Measurements from ENCODE around the gene ENGASE.

ENGASE gene

GRCh38 chr17:79102214-79102613 lies 27.6 kb downstream of the ENGASE start:
- no peak for DNase-seq (ENCODE audit: low read depth)
- no peak overlapping the region for H3K4me3 ChIP-seq (ENCODE audit: low read depth, low read length)
- no peak for TF ChIP-seq CTCF (conservative IDR thresholded peaks at IDR 0.05; ENCODE audit: low read depth, low read length)

DNA sequence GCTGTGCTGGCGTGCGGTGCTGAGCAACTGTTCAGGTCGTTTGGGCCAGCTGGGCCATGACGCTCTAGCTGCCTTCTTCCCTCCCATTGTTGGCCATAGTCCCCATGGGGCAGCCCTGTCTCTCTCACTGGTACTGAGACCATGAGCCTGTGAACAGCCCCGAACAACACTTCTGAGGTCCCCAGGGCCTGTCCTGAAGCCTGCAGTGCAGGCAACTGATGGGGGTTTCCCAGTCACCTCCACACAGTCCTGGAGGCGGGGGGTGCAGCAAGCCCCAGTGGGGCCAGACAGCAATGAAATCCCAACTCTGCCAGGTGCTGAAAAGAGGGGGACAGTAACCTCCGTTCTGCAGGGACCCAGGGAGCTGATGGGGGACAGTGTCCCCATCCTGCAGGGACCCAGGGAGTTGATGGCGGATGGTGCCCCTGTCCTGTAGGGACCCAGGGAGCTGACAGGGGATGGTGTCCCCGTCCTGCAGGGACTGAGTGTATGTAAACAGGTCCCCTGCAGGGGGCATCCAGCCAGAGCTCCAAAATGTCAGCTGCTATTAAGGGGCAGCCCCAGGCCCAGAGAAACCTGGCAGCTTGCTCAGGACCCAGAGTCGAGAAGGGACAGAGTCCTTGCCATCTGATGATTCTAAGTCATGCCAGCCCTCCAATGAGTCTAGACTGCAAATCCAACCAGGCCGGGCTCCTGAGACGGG lies 30.4 kb downstream of the ENGASE start:
- no peak overlapping the region for H3K4me3 ChIP-seq (ENCODE audit: low read depth, low read length)
- DNase-seq (ENCODE audit: low read depth) = no peak
- no peak for TF ChIP-seq CTCF (conservative IDR thresholded peaks at IDR 0.05; ENCODE audit: low read depth, low read length)

DNA sequence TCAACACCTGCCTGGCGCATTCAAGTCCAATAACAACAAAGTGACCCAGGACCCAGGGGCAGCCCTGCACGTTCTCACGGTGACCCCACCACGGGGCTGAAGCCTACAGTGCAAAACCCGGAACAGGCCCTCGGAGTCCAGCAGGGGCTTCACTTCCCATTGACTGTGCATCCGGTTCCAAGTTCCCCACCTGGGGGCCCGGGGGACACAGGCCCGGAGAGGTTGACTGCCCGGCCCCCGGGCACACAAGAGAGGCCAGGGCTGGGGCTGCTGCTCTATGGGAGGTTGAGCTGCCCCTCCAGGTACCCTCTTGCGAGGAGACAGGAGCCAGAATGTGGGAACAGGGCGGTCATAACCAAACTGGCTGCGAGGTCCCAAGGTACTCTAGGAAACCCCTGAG lies 31.3 kb downstream of the ENGASE start:
- no peak for DNase-seq (ENCODE audit: low read depth)
- TF ChIP-seq CTCF (conservative IDR thresholded peaks at IDR 0.05; ENCODE audit: low read depth, low read length) = no peak
- no peak overlapping the region for H3K4me3 ChIP-seq (ENCODE audit: low read depth, low read length)

DNA sequence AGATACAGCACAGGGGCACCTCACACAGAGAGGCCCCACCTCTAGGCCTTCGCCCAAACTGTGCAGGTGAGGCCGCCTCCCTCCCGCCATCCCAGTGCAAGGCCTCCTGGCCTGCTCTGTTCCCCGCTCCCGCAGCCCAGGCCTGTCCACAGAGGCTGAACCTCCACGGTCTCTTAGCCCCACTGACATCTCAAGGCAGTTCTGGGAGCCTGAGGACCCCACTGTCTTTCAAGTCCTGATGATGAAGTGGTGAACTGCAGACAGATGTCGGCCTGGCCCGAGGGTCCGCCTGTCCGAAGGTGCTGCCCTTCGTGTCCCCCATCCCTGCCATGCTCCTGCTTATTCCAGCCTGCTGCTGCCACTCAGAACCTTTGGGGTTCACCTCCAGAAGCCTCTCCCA lies 32.3 kb downstream of the ENGASE start:
- DNase-seq (ENCODE audit: low read depth) = no peak
- H3K4me3 ChIP-seq (ENCODE audit: low read depth, low read length) = no peak overlapping the region
- TF ChIP-seq CTCF (conservative IDR thresholded peaks at IDR 0.05; ENCODE audit: low read depth, low read length) = no peak

DNA sequence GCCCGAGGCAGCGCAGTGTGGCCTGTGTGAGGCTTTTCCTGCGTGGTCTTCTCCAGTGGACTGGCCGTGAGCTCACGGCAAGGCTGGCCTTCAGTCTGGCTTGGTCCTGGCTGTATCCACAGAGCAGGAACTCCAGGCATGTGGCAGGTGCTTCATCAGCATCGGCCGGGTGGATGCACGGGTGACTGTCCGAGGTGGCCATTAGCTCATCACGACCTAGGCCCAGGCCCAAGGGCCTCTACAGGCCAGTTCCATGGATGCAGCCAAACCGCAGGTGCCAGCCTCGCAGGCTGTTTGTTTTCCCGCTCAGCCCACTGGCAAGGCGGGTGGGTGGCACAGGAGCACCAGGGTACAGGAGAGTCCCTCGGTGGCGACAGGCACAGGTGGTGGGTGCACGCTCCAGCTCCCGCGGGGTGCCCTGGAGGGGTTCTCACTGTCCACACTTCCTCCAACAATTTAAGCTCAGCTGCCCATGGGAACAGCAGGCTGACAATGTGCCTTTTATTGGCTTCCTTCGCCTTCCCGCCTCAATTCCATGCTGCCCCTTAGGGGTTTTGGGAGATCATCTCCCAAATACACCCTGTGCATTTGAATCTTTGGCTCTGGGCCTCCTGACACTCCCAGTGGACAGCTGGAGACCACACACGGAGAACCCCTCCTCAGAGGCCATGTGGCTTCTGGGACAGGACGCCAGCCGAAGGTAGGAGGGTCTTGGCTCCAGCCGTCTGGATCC lies 33.0 kb downstream of the ENGASE start:
- TF ChIP-seq CTCF (conservative IDR thresholded peaks at IDR 0.05; ENCODE audit: low read depth, low read length) = no peak
- no peak for DNase-seq (ENCODE audit: low read depth)
- no peak overlapping the region for H3K4me3 ChIP-seq (ENCODE audit: low read depth, low read length)

GRCh38 chr17:79108232-79108850 lies 33.7 kb downstream of the ENGASE start:
- no peak for TF ChIP-seq CTCF (conservative IDR thresholded peaks at IDR 0.05; ENCODE audit: low read depth, low read length)

More at GRCh38 chr17:79108232-79108850, 33.7 kb downstream of the ENGASE start:
- no peak for DNase-seq (ENCODE audit: low read depth)
- no peak overlapping the region for H3K4me3 ChIP-seq (ENCODE audit: low read depth, low read length)
